ENCODE results near the gene KIF11.
A peak's percentile ranks its signal among the peaks of the same experiment; 100 is the strongest.
"Not testable (repeated sequence)": the region's sequence is repeated elsewhere in the genome, so short reads cannot be mapped to it uniquely, and the experiment has no call there.

The KIF11 gene

GRCh38 chr10:92591550-92592022, 1.3 kb upstream of the KIF11 start:
- DNase-seq: peak; percentile 77 to 97 (median 86)

- DNase-seq: peak in 1 of 5 donors; percentile 48
These were observed 974 bp downstream of the KIF11 start for GRCh38 chr10:92593619-92594588.

- DNase-seq: no peak
These were observed 2.6 kb downstream of the KIF11 start for GRCh38 chr10:92595505-92595904.

- DNase-seq: no peak
These were observed 5.4 kb downstream of the KIF11 start for GRCh38 chr10:92598321-92598720.

- no peak for DNase-seq
These were observed 11.9 kb downstream of the KIF11 start for GRCh38 chr10:92604841-92605240.

- no peak for DNase-seq
These were observed 22.6 kb downstream of the KIF11 start for GRCh38 chr10:92615515-92615914.

GRCh38 chr10:92619368-92619767, 26.4 kb downstream of the KIF11 start:
- DNase-seq: no peak

- DNase-seq: no peak
These were observed 35.0 kb downstream of the KIF11 start for GRCh38 chr10:92627845-92628480.

- DNase-seq: no peak
These were observed 37.0 kb downstream of the KIF11 start for GRCh38 chr10:92629945-92630344.

GRCh38 chr10:92638037-92638436, 45.1 kb downstream of the KIF11 start:
- no peak for DNase-seq

- no peak for DNase-seq
These were observed 47.2 kb downstream of the KIF11 start for GRCh38 chr10:92640107-92640506.

GRCh38 chr10:92641492-92641891, 48.6 kb downstream of the KIF11 start:
- DNase-seq: no peak

- DNase-seq: no peak
These were observed 52.0 kb downstream of the KIF11 start for GRCh38 chr10:92644921-92645320.

GRCh38 chr10:92650864-92651263, 57.9 kb downstream of the KIF11 start:
- not testable (repeated sequence) for DNase-seq

GRCh38 chr10:92655426-92655825, 62.5 kb downstream of the KIF11 start:
- DNase-seq: no peak

- no peak for DNase-seq
These were observed 63.5 kb downstream of the KIF11 start for GRCh38 chr10:92656266-92656961.

GRCh38 chr10:92657024-92657423, 64.1 kb downstream of the KIF11 start:
- no peak for DNase-seq

GRCh38 chr10:92662848-92663247, 69.9 kb downstream of the KIF11 start:
- no peak for DNase-seq

- no peak for DNase-seq
These were observed 71.4 kb downstream of the KIF11 start for GRCh38 chr10:92664322-92664721.

- DNase-seq: no peak
These were observed 74.1 kb downstream of the KIF11 start for GRCh38 chr10:92667078-92667477.

GRCh38 chr10:92677708-92678107, 84.8 kb downstream of the KIF11 start:
- DNase-seq: no peak

- no peak for DNase-seq
These were observed 85.3 kb downstream of the KIF11 start for GRCh38 chr10:92678206-92678605.

- no peak for DNase-seq
These were observed 88.4 kb downstream of the KIF11 start for GRCh38 chr10:92681306-92681834.

All from T-helper 1 cell (primary cell).